ENCODE data around the gene GLT6D1. TPM values are rescaled to one million over a fixed set of nuclear protein-coding genes. Genes with fewer than 3 reads are reported as not detected.

The GLT6D1 gene
- total and polyA plus RNA-seq, 10 donors, result not detected

- Histone ChIP-seq H3K27me3 (replicated peaks in 1 of 7) (peaks cover 0 to 54% (median 4%) of the 10 kb centered on the region in 7 donors), H3K9me3 (no peaks in the 10 kb centered on the region), H3K27ac (no peak overlapping the region), H3K36me3 (no peaks in the 10 kb centered on the region), H3K4me1 (no peaks in the 10 kb centered on the region), H3K4me3 (no peak overlapping the region)
- 71 to 86% (median 80%) methylated on average over 5 to 8 of the region's 8 CpGs for WGBS, 5 donors
- intact Hi-C loops (cut with DNase I; ENCODE audit: low total_unique reads), result no loop called here
- TF ChIP-seq POLR2A (IDR thresholded peaks at IDR 0.05) (no peak), CTCF (IDR thresholded peaks at IDR 0.05 in 8 of 11, conservative IDR thresholded peaks at IDR 0.05 in 3 of 11) (no peak), POLR2AphosphoS5 (IDR thresholded peaks at IDR 0.05) (no peak)
- no peak for DNase-seq
Measured at GRCh38 chr9:135618866-135619598, 20.3 kb downstream of the GLT6D1 start.

- Histone ChIP-seq H3K4me1 (no peaks in the 10 kb centered on the region), H3K4me3 (no peak overlapping the region), H3K27me3 (replicated peaks in 1 of 7) (peaks cover 0 to 62% (median 4%) of the 10 kb centered on the region in 7 donors), H3K27ac (no peak overlapping the region), H3K36me3 (no peaks in the 10 kb centered on the region), H3K9me3 (no peaks in the 10 kb centered on the region)
- TF ChIP-seq POLR2AphosphoS5 (IDR thresholded peaks at IDR 0.05) (no peak), CTCF (IDR thresholded peaks at IDR 0.05 in 8 of 11, conservative IDR thresholded peaks at IDR 0.05 in 3 of 11) (no peak), POLR2A (IDR thresholded peaks at IDR 0.05) (no peak)
- WGBS, 5 donors, result 73 to 92% (median 80%) methylated on average over 4 to 13 of the region's 13 CpGs
- intact Hi-C loops (cut with DNase I; ENCODE audit: low total_unique reads), result no loop called here
- DNase-seq, result no peak
Measured at GRCh38 chr9:135617991-135618411, 21.3 kb downstream of the GLT6D1 start.

GRCh38 chr9:135617538-135617900, 21.8 kb downstream of the GLT6D1 start:
- no peak overlapping the region for H3K27ac ChIP-seq
- H3K36me3 ChIP-seq, result no peaks in the 10 kb centered on the region
- 77 to 89% (median 83%) methylated on average over 7 to 13 of the region's 13 CpGs for WGBS, 5 donors
- no peaks in the 10 kb centered on the region for H3K4me1 ChIP-seq
- no peak for TF ChIP-seq POLR2A (IDR thresholded peaks at IDR 0.05)
- no peak for TF ChIP-seq CTCF (IDR thresholded peaks at IDR 0.05 in 8 of 11, conservative IDR thresholded peaks at IDR 0.05 in 3 of 11)
- no peak for TF ChIP-seq POLR2AphosphoS5 (IDR thresholded peaks at IDR 0.05)
- intact Hi-C loops (cut with DNase I; ENCODE audit: low total_unique reads), result no loop called here
- H3K9me3 ChIP-seq, result no peaks in the 10 kb centered on the region
- DNase-seq, result no peak
- H3K4me3 ChIP-seq, result no peak overlapping the region
- peaks cover 0 to 67% (median 4%) of the 10 kb centered on the region in 7 donors for H3K27me3 ChIP-seq (replicated peaks in 1 of 7)

GRCh38 chr9:135616619-135617537, 22.5 kb downstream of the GLT6D1 start:
- WGBS, 5 donors, result 79 to 85% (median 80%) methylated on average over 33 to 34 of the region's 34 CpGs
- Histone ChIP-seq H3K4me1 (no peaks in the 10 kb centered on the region), H3K27ac (no peak overlapping the region), H3K9me3 (no peaks in the 10 kb centered on the region), H3K36me3 (no peaks in the 10 kb centered on the region), H3K27me3 (replicated peaks in 1 of 7) (peaks cover 0 to 72% (median 4%) of the 10 kb centered on the region in 7 donors), H3K4me3 (no peak overlapping the region)
- DNase-seq, result no peak
- TF ChIP-seq POLR2A (IDR thresholded peaks at IDR 0.05) (no peak), CTCF (IDR thresholded peaks at IDR 0.05 in 8 of 11, conservative IDR thresholded peaks at IDR 0.05 in 3 of 11) (no peak), POLR2AphosphoS5 (IDR thresholded peaks at IDR 0.05) (no peak)
- intact Hi-C loops (cut with DNase I; ENCODE audit: low total_unique reads), result no loop called here

All from spleen (tissue), 11 donors.